Fibroblast of skin of abdomen (primary cell): ENCODE measurements around the gene UBR4.

Experiments
- DNase-seq: peaks from one replicate; pipeline ENCODE4 v3.0.0-alpha.2; 2013

Gene UBR4

DNA sequence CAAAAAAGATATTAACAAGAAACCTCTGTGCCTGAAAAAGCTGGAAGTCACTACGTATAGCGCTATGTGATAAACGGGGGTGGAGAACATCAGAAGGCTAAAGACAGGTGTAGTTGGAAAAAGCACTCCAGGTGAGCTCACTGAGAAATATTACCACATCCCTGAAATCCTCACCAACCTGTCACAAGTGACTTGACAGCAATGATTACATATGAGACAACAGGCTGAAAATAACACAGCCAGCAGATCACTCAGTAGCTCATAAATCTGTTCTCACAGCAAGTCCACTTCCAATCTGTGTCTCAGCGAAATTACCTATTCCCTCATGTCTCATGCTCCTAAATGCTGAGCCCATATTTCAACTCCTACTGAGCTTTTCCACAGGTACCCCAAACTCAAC is 120.5 kb downstream of the UBR4 start:
- DNase-seq, result no peak

DNA sequence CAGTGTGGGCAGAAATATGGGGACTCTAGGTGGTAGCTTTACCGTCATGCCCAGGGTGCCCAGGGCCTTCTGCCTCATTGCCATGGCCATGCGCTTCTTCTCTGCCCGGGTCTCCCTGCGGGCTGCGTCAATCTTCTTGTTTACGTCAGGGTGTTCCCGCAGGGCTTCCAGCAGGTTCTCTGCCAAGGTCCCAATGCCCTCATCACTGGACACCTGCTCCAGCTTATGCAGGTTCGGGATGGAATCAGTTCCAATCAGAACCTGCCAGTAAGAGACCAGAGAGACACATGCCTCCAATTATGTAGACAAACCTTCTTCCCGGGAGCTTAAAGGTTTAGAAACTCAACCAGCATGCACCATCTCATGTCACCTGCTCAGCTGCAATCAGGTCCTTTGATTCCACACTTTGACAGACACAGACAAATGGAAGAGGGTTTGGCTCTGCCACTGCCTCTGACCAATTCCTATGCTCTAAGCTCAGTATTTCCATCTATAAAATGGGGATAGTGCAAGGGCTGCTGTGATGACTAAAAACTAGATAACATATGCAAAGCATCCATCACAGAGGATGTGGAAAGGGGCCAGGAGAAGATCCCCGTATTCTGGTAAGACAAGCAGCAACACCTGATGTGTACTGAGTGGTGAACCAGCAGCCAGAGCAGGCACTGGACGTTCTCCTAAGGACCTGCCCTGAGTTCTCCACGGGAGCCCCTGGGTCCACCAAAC is 121.2 kb downstream of the UBR4 start:
- DNase-seq, result no peak

DNA sequence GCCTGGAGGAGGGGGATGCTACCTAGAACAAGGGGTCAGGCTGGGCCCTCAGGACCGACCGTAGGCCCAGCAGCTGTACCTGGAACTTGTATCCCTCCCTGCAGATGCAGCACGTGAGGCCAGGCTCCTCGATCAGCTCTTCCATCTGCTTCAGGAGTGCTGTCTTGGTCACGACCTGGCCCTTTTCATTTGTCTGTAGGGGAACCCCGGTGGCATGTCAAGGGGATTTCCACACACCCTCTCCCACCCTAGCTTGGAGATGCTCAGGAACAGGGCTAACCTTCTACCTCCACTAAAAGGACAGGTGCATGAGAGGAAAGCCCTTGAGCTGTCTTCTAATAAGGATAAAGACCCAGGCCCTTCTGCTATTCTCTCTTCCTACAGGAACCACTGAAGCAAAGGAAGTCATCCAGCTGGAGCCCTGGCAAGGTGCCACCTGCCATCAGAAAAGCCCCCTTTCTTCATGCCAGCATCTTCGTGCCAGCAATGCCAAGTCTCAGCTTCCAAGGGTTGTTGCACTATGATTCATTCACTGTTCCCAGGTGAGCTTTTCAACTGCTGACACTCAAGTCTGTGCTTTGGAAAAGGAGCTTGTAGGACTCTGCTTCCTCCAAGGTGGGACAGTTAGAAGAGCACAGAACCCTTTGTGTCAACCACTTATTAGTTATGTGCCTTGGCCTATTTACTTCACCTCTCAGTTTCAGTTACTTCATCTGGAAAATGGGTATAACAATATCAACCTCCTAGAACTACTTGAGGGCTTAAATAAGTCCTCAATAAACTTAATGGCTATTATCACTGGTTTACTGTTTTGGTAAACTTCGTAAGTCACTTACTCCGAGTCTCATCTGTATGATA is 122.1 kb downstream of the UBR4 start:
- no peak for DNase-seq

DNA sequence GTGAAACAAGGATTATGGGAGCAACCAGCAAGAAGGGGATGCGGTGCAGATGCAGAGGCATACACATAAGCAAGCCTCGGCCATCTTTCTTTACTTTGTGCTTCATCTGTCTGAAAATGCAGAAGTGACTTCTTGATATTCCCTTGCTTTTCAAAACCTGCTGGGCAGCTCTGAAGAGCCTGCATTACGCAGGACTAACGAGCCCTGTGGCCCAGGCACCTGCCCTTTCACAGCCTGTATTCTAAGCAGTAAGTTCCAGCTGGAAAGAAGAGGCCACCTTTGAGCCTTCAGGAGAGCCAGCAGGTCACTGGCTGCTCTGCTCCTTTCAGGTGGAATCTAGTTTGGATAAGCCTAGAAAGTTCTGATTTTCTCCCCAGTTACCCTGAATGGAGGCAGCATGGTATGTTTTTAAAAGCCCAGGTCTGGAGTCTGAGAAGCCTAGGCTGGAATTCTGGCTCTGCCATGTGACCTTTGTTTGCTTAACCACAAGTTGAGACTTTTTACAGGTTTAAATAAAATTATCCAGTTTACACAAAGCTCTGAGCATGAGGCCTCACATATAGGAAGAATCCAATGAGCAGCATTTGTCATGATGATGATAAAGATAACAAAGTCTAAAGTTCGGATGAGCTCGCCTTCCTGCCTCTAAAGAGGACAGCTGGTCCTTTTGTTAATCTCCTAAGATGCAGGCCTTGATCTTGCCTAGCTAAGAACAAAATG is 122.9 kb downstream of the UBR4 start:
- DNase-seq, result no peak

DNA sequence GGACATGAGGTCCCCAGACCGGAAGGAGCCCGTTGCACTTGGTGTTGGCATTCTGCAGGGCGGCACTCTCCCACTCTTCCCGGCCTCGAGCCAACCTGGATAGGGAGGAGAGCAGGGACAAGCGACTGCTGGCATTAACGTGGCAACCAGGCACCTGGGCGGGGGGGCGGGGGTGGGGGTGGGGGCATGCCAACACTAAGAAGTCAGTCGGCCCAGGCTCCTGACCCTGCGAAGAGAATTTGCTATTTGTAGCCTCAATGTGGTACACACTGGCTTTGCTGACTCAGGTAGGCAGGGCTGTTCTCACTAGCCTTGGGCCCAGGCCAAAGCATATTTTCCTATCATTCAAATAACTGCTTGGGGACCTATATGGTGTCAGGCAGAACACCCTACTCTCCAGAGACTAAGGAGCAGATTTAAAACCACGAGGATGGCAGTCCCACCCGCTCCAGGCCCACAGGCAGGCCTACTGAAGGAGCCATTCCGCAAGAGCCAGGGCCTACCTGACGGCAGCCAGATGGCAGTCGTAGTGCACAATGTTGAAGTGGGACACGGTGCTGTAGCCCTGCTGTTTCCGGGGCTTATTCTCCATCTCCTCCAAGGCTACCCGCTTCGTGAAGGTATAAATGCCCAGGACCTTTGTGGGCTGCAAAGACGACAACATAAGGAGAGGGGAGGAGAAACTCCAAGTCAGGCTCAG is 123.7 kb downstream of the UBR4 start:
- DNase-seq, result no peak

DNA sequence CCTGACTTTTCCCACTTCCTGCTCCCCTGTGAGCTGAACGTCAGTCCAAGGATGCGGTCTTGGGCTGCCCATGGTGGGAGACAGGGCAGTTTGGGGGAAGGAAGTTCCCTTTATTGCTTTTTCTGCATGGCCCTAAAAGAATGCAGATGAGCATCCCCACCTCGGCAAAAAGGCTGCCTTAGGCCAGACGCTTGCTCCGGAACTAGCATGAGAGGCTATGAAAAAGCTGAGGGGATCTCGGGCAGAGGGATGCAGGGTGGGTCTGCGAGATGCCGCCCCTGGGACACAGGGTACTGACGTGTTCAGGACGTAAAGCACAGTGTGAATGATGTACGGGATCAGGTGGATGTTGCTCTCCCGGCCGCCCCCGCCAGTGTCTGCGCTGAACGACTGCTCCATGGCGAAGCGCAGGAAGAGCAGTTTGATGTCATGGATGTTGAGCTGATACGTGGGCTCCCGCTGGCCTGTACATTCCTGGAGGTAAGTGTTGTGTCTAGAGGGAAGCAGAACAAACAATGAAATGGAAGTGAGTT is 125.8 kb downstream of the UBR4 start:
- no peak for DNase-seq

GRCh38 chr1:19083081-19083480 is 127.0 kb downstream of the UBR4 start:
- no peak for DNase-seq

- peak; percentile 29 for DNase-seq
Measured at GRCh38 chr1:19081218-19081893, 128.7 kb downstream of the UBR4 start.

- DNase-seq, result peak; percentile 81
Measured at GRCh38 chr1:19080721-19081120, 129.3 kb downstream of the UBR4 start.

GRCh38 chr1:19079541-19080472 is 130.3 kb downstream of the UBR4 start:
- DNase-seq, result peak; percentile 13

DNA sequence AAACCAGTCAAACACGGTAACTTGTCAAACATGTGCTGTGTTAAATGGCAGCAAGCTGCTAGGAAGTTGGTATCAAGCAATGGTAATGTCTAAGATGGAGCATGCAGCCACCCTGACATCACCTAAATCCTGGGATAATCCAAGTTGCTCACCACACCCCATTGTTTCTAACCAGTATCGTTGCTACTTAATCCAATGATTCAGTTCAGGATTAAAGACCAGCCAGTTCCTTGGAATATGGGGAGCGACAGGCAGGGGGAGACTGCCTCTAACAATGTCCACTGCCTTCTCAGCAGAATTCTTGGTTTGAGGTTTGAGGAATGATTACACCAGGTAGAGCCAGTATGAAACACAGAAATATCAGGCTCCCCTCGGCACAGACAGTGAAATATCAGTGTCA is 131.5 kb downstream of the UBR4 start:
- no peak for DNase-seq

DNA sequence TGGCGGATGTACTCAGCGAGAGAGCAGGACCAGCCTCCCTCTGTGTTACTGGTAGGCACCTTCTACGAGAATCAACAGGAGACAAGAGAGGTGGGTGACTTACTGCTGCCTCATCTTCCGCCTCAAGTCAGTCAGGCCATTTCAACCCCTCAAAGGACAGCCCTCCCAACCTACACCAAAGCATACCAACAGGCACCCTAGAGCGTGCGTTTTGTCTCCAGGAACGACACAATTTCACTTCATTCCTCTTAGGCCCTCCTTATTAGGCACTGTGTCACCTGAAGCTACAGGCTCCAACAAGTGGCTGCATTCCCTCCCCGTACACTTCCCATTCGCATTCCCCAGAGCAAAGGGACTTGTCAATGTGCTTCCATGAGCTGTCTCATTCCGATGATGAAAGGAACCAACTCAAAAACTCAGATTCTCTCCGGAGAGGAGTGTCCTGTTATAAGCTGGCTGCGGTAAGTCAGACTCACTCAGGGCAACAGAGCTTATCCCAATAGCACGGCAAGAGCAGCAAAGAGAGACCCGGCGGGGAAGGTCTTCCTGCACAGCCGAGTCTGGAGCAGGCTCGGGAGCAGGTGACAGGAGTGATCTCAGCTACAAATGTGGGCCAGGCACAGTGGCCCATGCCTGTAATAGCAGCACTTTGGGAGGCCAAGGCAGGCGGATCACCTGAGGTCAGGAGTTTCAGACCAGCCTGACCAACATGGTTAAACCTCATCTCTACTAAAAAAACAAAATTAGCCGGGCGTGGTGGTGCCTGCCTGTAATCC is 133.0 kb downstream of the UBR4 start:
- DNase-seq, result no peak

DNA sequence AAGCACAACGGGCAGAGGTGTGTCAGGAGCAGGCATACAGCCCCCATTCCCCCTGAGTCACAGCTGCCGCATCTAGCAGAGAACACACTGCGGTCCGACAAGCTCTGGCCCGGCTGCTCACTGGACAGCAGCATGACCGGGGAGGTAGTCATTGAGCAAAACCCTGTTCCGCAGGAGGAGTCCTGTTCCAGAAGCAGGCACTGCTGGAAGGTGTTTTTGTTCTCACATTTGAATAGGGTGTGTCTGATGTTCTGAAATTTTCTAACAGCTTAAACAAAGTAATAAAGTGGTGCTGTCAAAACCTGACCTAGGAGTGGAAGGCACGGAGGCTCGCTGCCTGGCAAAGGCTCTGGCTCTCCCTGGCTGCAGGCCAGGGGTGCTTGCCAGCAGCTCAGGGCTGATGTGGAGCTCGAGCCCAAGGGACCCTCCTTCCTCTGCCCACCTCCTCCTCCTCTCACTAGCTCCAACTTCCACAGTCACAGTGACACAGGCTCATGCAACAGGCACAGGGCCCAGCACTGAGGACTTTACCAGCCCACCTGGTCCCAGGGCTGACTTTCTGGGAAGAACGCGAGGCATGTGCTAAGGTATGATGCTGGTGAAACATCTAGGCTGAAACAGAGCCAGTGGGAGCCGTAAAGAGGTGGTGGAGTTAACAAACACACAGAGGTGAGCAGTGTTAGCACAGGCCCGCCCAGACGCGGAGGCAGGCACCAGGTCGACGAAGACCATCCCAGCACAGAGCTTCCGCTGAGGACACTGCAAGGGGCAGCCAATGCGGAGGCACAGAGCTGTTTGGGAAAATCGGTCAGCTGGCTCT is 135.0 kb downstream of the UBR4 start:
- DNase-seq, result no peak

- no peak for DNase-seq
Measured at GRCh38 chr1:19074361-19074901, 135.6 kb downstream of the UBR4 start.

DNA sequence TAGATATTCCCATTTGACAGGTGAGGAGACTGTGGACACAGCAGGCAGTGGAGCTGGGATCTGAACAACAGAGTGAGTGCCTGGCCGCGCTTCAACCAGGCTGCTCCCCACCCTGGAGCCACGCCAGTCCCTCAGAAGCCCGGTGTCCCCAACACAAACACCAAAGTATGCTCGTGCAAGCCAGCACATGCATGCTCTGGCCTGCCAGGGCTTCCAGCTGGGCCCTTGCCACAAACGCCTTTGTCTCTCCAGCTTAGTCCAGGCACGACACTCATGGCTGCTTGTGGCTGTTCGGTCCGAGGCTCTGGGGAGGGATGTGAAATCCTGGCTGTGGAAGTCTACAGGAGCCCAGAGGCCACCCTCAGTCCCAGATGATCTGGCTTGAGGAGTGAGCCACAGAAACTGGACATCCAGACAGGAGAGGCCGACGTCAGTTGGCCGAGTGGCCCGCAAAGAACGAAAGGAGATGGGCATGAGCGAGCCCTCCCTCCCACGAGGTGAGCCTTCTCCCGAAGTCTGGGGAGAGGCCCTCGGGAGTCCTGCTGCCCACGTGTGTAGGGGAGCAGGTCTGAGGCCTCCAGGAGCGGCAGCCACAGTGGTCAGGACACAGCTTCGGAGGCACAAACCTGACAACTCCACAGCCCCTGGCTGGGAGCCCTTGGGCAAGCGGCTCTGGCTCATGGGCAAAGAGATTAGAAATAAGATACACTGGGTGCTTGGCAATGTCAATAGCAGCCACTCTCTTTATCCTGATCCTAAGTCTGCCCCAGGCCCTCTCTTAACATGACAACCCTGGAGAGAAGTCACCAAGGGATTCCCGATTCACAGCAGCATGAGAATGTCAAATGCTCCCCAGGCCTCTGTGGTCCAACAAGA is 136.5 kb downstream of the UBR4 start:
- no peak for DNase-seq

GRCh38 chr1:19072285-19072981 is 137.6 kb downstream of the UBR4 start:
- no peak for DNase-seq
